ENCODE results near the gene ST3GAL5.
"Not testable (repeated sequence)": the region's sequence is repeated elsewhere in the genome, so short reads cannot be mapped to it uniquely, and the experiment has no call there.

The ST3GAL5 gene

DNA sequence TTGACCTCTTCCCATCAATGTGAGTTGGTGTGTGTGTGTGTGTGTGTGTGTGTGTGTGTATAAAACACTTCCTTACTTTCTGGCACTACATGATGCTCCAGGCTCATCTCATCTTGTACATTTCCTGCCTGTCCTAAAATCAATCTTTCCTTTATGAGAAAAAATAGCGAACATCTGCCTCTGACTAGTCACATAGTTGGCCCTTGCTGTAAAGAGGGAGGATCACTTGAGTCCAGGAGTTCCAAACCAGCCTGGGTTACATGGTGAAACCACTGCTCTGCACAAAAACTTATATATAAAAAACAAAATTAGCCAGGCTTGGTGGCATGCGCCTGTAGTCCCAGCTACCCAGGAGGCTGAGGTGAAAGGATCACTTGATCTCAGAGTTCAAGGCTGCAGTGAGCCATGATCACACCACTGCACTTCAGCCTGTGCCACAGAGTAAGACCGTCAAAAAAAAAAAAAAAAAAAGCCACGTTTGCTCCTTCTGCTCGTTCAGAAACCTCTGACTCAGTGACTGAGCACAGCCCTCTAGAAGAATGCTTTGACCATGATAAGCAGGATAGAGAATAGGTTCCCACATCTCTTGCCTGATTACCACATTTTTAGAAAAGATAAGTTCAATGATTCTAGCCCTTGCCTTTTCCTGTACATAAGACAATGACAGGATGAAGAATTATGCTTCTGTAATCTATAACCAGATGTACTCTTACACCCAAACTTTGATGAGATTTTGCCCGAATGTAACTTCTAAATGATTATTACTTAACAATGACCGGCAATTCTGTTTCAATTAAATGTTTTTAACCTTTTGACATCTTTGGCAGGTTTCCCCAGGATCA is 45.2 kb upstream of the ST3GAL5 start:
- ChIA-PET POLR2A (no interaction called here), CTCF (interaction anchor here (1.6 kb wide), 1 partner anchor 15 kb away, joined by 3 read pairs; no protein-coding TSS in a partner anchor)
- no peak for DNase-seq (ENCODE audit: extremely low spot score)
- TF ChIP-seq, protein P1, sequence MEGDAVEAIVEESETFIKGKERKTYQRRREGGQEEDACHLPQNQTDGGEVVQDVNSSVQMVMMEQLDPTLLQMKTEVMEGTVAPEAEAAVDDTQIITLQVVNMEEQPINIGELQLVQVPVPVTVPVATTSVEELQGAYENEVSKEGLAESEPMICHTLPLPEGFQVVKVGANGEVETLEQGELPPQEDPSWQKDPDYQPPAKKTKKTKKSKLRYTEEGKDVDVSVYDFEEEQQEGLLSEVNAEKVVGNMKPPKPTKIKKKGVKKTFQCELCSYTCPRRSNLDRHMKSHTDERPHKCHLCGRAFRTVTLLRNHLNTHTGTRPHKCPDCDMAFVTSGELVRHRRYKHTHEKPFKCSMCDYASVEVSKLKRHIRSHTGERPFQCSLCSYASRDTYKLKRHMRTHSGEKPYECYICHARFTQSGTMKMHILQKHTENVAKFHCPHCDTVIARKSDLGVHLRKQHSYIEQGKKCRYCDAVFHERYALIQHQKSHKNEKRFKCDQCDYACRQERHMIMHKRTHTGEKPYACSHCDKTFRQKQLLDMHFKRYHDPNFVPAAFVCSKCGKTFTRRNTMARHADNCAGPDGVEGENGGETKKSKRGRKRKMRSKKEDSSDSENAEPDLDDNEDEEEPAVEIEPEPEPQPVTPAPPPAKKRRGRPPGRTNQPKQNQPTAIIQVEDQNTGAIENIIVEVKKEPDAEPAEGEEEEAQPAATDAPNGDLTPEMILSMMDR (IDR thresholded peaks at IDR 0.05; ENCODE audit: control extremely low read depth, extremely low read depth, low read depth, missing control alignments) = no peak

DNA sequence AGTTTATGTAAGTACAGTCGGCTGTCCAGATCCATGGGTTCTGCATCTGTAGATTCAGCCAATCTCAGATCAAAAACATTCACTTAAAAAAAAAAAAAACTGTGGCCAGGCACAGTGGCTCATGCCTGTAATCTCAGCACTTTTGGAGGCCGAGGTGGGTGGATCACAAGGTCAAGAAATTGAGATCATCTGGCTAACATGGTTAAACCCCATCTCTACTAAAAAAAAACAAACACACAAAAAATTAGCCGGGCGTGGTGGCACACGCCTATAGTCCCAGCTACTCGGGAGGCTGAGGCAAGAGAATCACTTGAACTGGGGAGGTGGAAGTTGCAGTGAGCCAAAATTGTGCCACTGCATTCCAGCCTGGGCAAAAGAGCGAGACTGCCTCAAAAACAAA is 42.4 kb upstream of the ST3GAL5 start:
- DNase-seq (ENCODE audit: extremely low spot score); CTCF ChIA-PET; POLR2A ChIA-PET: not testable (repeated sequence)

DNA sequence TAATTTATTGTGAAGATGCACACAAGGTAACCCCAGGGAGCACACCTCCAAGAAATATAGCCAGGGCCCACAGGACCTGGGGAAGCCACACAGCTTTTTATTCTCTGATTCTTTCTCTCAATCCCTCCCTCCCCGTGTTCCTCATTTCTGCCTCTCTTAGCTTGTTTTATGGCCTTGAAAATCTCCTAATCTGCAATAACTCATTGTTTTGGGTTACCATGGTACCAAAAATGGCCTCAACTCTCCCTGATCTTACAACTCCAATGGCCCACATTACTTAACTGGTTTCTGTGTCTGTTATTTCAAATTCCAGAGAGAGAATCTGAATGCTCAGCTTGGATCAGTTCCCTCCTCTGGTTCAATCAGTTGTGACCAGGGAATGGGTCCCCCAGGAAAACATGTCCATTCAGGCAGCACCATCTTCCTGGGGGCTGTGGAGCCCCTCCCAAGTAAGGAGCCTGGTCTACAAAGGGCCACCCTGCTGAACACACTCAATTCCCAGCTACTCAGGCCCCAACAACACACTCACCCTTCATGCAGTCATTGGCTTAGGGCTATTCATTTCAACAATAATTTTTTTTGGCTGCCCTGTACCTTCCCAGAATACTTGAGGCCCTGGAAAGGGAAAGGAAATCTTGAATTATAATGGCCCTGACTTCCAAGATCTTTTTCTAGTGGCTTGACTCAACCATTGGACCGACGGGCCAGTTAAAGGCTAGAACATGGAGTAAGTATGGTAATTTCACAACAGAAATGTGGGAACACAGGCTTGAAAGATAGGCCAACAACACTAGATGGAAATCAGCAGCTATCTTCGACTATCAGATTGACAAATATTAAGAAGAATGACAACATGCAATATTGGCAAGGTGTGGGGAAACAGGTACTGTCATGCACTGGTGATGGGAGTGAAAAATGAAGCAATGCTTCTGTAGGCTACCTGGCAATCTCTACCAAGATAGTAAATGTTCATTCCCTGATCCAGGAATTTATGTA is 41.6 kb upstream of the ST3GAL5 start:
- POLR2A ChIA-PET = no interaction called here
- CTCF ChIA-PET = interaction anchor here (1.2 kb wide), 2 partner anchors 41 to 53 kb away, joined by 3 to 4 read pairs; no protein-coding TSS in a partner anchor
- TF ChIP-seq, protein P1 (IDR thresholded peaks at IDR 0.05; ENCODE audit: control extremely low read depth, extremely low read depth, low read depth, missing control alignments) = no peak
- DNase-seq (ENCODE audit: extremely low spot score) = no peak

DNA sequence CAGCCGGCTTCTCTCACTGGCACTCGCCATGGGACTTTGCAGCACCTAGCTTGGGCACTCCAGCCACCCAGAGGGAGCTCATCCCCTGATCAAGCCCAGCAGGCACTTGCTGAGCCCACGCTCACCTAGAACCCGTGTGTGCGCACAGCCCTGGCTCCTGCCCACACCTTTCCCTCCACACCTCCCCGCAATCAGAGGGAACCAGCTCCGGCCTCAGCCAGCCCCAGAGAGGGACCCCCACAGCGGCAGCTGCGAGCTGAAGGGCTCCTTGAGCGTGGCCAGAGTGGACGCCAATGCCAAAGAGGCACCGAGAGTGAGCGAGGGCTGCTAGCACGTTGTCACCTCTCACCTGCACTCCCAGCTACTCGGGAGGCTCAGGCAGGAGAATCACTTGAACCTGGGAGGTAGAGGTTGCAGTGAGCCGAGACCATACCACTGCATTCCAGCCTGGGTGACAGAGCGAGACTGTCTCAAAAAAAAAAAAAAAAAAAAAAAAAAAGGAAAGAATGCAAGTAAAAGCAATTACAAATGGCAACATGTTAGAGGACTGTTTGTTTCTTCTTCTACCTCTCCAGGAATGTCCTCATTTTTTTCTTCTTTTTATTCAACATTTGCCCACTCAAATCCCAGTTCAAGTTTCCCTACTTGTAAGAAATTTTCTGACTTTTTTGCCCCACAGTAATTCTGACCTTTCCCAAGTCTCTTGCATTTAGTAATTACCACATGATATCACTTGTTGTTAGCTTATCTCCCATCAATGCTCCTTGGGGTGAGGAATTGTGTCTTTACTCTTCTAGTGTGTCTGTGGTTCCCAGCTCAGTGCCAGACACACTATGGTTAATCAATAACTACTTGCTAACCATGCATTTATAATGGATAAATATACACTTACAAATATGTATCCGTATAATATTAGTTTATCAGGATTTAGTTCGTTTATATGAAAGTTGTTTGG is 40.6 kb upstream of the ST3GAL5 start:
- POLR2A ChIA-PET = no interaction called here
- no peak for DNase-seq (ENCODE audit: extremely low spot score)
- TF ChIP-seq, protein P1 (IDR thresholded peaks at IDR 0.05; ENCODE audit: control extremely low read depth, extremely low read depth, low read depth, missing control alignments) = no peak
- CTCF ChIA-PET = interaction anchor here (0.8 to 2.2 kb wide), 6 partner anchors 11 to 150 kb away, joined by 3 to 9 read pairs (median 3); no protein-coding TSS in a partner anchor

DNA sequence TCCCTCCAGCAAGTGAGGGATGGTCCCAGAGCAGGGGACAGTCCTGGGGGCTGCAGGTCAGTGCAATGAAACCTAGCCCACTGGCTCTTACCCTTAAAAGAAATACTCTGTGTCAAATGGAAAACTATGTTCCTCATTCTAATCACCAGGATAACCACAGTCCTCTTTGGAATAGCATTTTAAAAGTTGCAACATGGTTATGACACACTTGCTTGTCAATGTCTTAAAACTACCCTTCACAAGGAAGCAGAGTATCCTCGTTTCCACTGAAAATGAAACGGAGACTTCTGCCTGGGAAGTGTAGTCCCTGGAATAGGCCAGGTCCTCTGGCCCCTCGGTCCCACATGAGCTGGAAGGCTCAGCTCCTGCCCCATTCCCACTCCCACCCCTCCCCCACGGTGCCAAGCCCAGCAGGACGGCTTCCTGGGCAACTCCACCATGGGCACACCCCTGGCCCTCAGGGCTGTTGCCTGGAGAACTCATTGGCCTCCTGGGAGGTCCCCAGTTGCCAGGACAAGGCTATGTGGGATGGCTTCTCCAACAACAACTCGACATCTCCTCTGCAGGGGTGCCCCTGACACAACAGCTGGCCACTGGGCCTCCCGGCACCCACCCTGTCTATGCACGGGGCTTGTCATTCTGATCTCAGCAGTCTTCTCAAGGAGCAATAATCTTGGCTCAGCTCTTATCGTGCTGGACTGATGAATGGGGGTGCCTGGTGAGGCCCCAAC is 38.3 kb upstream of the ST3GAL5 start:
- no peak for DNase-seq (ENCODE audit: extremely low spot score)
- TF ChIP-seq, protein P1 (IDR thresholded peaks at IDR 0.05; ENCODE audit: control extremely low read depth, extremely low read depth, low read depth, missing control alignments) = no peak
- POLR2A ChIA-PET = no interaction called here
- CTCF ChIA-PET = interaction anchor here (2.2 kb wide), 1 partner anchor 9 kb away, joined by 9 read pairs; no protein-coding TSS in a partner anchor

DNA sequence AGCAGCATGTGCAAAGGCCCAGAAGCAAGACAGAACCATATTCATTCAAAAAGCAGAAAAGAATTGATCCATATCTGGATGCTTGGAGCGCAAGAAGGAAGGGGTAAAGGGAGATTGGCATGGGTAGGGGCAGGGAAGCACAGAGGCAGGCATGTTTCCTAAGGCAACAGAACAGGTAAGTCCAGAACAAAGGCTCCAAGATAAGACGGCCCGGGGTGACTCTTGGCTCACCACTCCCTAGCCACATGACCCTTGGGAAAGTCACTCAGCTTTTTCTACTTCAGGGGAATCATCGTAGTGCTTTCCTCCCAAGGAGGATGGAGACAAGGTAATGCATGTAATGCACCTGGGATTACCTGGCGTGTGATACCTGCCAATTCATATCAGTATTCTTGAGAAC is 37.7 kb upstream of the ST3GAL5 start:
- no peak for DNase-seq (ENCODE audit: extremely low spot score)
- CTCF ChIA-PET = no interaction called here
- TF ChIP-seq, protein P1 (IDR thresholded peaks at IDR 0.05; ENCODE audit: control extremely low read depth, extremely low read depth, low read depth, missing control alignments) = no peak
- POLR2A ChIA-PET = interaction anchor here (0.7 kb wide), 1 partner anchor 48 kb away, joined by 5 read pairs; no protein-coding TSS in a partner anchor
